ENCODE results near the gene WNT16.

Gene WNT16

DNA sequence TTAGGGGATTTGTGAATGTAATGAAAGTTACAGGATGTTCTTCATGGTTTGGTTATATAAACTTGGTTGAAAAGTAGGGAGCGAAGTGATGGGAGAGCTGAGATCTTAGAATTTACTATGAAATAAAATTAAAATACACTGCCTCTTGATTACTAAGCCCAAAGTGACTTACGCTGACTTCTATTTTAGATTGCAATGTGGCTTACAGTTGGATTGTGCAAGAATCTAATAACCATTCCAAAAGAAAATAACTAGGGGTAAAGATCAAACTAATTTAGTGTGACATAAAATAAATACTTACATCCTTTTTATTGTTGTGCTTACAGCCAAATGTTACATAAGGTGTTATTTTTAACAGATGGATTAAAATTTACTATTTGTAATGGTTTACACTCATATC lies 15.3 kb downstream of the WNT16 start:
- no peak for DNase-seq (ENCODE audit: low read depth)

DNA sequence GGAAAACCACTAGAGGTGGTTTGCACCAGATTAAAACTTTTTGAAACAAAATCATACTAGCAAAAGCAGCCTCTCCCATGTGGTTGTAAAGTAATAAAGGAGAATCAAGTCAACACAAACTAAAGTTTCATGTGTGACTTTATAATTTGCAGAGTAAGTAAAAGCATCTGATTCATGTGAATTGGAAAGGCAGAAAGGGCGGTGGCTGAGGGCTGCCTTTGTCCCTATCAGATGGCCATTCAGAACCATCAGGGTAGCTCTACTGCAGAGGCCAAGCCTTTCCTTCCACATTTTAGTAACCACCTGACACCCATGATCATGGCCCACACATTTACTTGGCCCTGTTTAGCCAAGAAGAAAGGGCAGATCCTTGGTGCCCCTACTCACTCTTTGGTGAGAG lies 15.7 kb downstream of the WNT16 start:
- DNase-seq (ENCODE audit: low read depth), result no peak

DNA sequence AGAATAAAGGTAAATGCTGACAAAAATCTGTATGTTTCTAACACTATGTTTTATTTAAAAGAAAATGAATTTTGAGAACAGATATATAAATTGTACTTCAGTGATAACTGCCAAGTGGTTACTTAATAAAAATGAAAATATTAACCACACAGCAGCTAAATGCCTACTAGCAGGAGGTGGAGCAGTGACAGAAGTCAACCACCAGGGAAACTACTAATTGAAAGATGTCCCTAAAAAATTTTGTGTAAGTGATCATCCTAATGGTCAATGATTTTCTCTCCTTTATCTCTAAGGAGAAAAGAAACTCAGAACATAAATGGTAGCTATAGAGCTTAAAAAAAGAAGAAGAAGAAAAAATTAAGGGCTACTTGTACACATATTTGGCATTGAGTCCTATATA lies 22.9 kb downstream of the WNT16 start:
- DNase-seq (ENCODE audit: low read depth), result no peak

DNA sequence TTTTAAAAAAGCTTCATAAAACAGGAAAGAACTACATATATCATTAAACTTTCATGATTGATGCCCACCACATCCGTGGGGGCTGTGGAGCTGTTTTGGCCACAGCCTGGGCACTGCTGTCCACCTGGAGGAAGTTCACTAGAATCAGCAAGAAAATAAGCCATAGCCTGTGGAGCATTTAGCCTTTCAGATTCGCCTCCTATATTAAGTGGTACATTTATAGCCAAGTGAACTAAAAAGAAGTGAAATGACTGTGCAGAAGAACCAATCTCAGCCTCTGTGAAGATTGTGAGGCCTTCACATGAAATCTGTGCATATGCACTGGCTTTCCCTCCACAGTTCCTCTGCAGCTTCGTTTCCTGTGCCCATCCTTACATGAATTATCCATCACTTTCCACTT lies 23.5 kb downstream of the WNT16 start:
- DNase-seq (ENCODE audit: low read depth), result no peak

DNA sequence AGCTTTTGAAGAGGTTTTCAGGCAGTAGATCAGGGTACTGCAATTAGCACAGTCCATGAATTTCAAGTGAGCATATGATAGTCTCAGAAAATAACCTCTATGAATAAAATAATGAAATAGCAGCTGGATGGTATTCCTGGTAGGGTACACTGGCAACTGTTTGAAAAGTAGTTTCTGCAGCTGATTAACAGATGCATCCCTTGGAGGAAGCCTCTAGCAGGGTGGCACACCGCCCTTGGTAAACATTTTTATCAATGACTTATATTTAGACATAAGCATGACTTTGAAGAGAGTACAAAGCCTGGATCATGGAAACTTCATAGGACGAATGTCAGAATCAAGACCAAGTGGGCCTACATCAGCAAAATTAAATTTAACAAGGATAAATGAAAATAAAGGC lies 26.8 kb downstream of the WNT16 start:
- DNase-seq (ENCODE audit: low read depth), result no peak

DNA sequence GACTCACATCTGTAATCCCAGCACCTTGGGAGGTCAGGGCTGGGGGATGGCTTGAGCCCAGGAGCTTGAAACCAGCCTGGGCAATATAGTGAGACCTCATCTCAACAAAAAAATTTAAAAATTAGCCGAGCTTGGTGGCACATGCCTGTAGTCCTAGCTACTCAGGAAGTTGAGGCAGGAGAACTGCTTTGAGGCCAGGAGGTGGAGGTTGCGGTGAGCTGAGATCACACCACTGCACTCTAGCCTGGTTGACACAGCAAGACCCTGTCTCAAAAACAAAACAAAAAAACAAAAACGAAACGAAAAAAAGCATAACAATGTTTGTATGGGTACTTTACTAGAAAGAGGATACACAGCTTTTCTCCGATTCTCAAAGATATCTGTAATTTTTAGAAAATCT lies 31.8 kb downstream of the WNT16 start:
- no peak for DNase-seq (ENCODE audit: low read depth)

DNA sequence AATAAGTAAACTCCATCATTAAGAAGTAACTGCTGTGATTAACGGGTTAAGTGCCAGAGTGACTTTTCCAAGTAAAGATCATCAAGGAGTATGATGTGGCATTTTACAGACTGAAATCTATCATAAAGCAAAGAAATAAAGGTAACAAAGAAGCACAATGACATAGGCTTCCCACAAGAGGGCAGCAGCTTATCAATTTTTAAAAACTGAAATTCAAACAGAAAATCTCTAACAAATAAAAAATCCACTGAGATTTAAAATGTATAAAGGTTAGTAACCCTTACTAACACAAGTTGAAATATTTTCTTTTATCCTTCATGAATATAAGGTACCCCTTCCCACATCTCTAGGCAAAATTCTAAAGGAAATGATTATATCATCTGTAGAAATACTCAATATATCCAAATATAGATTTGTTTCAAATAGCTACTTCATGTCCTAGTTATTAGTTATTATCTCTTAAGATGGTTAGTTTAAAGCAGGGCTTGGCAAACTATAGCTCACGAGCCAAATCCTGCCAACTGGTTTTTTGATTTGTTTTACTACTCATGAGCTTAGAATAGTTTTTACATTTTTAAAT lies 38.1 kb downstream of the WNT16 start:
- DNase-seq (ENCODE audit: low read depth), result no peak

DNA sequence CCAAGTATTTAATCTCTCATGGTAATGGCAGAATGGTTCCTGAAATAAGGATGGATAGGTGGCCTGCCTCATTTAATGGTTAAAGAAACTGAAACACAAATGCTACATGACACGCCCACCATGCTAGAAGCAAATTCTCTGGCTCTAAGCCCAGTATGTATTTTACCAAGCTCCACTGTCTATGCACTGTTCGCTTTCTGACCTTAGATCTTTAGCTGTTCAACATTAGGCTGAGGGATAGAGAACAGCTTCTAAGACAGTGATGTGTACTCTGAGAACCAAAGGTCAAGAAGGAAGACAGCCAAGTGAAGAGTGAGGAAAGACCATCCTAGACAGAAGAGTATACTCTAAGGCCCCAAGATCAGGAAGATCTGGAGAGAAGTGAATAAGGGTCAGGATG lies 40.7 kb downstream of the WNT16 start:
- DNase-seq (ENCODE audit: low read depth), result no peak

DNA sequence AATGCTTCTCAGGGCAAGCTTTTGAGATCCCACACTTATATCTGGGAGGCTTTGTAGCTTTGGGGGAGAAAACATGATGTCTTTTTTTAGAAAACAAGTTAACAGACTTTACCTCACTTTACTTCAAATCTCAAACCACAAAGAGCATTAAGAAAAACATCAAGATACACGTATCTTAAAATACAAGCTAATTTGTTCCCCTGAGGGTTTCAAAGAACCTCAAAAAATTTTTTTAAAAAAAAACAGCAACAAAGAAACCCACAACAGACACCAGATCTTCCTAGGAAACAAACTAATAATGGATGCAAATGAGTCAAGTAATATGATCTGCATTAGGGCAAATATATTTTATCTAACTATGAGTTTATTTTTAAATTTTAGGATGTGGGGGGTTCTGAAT lies 42.6 kb downstream of the WNT16 start:
- no peak for DNase-seq (ENCODE audit: low read depth)

DNA sequence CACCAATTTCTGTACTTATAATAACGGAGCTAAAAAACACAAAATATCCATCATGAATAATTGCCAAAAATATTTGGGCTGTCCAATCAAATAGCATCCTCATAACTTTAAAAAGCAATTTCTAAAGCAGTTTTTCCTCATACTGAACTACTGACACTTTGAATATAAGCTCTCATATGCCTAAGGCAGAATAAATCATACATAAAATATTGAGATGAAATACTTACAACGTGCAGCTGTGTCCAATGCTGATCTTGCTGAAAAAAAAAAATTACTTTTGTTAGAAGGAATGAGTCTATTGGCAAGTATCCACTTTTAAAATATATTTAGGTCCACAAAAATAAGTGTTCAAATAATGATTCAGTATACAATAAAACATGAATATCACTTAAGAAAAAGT lies 43.1 kb downstream of the WNT16 start:
- no peak for DNase-seq (ENCODE audit: low read depth)

DNA sequence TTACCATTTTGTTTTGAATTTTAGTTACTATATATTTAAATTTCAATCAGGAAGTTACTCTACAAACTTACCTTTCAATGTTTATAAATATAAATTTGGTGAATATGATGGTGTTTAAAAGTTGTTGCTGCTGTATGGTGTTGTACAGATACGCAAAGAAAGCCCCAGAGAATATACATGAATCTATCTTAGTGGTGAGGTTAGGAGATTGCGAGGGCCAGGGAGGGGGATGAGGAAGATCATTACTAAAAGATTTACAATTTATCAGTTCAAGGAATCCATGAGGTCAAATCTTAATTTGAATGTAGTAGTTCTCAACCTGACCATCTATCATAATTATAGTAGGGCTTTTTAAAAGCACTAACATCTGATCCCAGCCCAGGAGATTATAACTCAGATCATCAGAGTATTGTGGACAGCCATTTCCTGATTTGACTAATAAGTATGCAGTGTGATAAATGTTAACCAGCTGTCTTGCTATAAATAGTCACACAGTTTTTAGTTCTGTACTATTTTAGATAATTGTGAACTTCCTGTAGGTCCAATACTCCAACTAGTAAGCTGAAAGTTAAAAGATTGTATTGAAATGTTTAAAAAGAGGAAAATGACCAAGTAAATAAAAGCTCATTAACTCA lies 43.7 kb downstream of the WNT16 start:
- DNase-seq (ENCODE audit: low read depth), result no peak

DNA sequence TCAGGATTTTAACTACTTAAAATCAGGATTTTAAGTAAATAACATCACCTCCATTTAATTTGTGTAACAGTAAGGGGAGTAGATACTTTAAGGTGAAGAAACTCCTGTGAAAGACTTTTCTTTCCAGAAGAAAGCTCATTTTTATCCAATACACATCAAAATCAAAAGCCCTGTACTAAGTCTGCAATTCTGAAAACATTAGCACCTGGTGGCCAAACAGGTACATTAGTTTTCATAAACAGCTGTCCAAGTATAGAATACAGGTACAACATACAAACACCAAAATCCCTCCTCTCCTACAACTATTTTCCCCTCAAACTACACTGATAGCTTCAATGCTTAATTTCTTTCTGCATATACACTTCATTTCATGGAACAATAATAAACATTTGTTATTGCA lies 44.4 kb downstream of the WNT16 start:
- DNase-seq (ENCODE audit: low read depth), result no peak

DNA sequence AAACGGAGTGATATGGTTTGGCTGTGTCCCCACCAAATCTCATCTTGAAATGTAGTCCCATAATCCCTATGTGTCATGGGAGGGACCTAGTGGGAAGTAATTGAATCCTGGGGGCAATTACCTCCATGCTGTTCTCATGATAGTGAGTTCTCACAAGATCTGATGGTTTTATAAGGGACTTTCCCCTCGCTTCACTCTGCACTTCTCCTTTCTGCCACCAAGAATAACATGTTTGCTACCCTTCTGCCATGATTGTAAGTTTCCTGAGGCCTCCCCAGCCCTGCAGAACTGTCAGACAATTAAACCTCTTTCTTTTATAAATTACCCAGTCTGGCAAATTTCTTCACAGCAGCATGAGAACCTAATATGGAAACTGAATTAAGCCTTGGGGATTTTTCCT lies 48.2 kb downstream of the WNT16 start:
- DNase-seq (ENCODE audit: low read depth), result no peak

DNA sequence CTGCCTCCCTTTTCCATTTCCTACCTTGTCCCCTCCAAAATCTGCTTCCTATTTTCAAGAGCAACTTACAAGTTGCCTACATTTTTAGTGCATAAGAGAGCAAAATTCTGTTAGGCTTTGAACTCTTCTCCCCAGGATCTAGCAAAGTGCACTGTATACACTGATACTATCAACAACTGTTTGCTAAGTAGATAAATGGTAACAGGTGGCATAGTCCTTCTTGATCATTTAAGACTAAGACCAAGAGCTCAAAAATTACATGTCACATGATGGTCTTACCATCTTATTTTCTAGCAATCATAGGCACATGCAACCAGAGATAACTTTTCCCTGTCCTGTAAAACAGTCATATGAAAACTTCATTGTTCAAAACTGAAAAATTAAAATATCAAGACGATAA lies 51.1 kb downstream of the WNT16 start:
- no peak for DNase-seq (ENCODE audit: low read depth)

DNA sequence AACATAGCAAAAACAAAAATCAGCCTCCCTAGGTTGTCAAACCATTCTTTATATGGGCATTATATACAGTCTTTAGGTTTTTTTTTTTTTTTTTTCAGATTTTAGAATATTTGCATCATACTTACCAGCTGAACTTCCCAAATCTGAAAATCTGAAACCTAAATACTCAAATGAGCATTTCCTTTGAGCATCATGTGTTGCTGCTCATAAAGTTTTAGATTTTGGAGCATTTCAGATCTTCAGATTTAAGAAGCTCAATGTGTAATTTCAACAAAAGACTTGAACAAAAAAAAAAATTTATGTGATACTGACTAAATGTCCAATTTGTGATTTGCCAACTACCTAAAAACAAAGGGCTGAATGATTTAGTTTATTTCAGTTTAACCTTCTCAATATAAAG lies 53.7 kb downstream of the WNT16 start:
- DNase-seq (ENCODE audit: low read depth), result no peak

DNA sequence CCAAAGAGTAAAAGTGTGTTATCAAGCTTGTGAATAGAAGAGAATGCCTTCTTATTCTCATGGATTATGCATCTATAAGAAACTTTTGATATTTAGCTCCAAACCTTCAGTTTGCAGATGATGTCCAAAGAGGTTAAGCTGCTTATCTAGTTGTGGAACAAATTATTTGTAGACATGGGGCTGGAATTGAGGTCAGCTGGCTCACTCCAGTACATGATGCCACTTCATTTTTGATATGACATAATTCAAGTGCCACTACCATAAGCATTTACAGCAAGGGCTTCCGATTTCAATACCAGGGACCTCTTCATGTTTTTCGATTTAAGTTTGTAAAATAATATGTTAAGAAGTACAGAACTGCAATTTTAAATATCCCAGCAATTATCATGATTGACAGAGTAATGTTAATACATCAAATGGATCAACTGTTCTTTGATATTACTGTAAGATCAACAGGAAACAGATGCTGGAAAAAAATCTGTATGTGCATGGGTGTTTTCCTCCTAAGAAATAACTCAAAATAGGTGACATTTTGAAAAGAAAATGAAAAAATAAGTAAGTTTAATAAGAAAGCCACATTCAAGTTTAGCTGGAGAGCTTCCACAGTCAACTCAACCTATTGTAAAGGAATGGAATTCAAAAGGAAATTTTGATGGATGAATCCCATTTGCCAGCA lies 54.6 kb downstream of the WNT16 start:
- no peak for DNase-seq (ENCODE audit: low read depth)

DNA sequence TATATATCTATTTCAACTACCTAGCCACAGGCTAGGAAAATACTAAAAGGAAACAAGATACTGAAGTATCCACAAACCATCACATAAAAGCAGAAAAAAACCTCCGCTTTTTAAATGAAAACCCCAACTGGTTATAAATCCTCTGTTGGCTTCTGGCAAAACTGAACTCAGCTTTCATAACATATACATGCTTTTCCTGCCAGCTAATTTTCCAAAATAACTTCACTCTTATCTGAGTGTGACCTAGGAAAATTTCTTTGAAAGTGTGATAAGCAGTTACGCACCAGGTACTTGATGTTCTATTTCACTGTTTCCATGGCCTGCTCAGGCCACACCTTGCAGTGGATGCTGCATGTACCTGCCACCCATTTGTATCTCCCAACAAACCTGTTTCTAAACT lies 55.5 kb downstream of the WNT16 start:
- no peak for DNase-seq (ENCODE audit: low read depth)

DNA sequence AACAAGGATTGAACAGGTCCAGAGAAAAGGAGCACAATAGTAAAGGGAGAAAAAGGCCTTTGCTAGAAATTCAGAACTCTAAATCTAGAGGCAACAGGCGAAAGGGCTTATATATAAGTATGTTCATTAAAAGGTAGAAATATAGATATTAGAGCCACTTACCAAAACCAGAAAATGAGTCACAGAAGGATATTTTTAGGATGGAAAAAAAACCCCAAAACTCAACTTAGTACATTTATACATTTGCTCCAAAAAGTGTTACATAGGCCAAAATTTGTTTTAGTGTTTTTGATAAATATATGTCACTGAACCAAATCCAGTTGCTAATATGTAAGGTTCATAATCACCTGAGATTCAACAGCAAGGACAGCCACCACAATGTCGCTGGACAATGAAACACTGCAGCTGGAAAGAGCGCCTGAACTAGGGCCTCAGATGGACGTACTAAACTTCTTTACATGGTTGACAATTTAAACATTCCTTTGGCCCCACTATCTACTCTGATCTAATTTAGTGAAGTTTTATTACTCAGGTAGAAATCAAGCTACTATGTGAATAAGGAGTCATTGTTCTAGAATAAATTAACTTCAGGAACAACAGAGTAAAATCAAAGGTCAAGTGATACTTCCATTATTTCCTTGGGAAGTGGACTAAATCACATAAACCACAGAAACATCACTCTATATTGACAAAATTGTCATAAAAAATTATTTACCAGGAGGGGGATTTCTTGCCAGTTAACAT lies 56.4 kb downstream of the WNT16 start:
- DNase-seq (ENCODE audit: low read depth), result no peak

DNA sequence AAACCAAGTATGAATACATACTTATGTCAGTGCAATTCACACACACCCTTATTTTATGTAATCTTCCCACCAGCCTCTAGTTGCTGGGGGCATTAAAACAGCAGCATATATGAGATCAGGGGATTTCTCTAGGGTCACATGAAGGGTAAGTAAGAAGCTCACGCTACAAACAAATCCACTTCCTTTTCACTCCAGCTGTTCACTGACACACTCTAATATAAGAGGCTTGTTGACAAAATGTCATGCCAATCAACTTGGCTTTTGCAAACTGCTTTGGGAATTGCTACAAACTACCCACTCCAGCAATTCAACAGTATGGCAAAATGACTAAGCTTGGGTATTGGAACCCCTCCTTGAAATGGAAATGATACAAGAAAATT lies 57.0 kb downstream of the WNT16 start:
- DNase-seq (ENCODE audit: low read depth), result no peak

DNA sequence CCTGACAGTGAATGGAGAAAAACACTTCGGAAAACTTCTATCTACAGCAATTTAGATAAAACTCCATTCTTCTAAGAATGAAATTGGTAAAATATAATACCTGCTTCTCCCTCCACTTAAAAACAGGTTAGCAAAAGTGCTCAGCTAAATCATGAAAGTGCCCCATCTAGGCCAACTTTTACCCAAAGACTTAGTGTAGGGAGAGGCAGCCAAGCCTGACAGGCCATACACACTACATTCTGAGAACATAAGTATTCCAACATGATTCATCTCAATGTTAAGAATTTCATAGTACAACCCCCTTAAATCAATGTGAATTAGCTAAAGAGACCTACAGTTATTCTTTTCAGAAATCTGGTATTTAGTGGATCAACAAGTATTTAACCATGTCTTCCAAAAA lies 60.1 kb downstream of the WNT16 start:
- no peak for DNase-seq (ENCODE audit: low read depth)

DNA sequence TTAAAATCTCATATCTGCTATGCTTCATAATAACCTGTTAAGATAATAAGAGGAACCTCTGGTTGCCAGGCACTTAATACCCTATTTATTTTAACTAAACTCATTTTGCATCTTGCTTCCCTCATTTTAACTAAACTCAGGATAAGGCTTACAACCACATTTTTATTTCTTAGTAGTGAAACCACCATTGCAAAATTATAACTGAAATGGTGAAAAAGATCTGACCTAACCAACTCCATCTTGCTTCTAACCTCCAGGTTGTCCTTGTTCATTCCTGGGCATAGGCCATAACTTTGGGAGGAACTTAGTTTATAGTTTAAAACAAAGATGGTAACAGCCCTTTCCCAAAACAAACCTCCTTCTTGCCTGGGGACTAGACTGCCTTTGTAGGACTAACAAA lies 61.3 kb downstream of the WNT16 start:
- no peak for DNase-seq (ENCODE audit: low read depth)

DNA sequence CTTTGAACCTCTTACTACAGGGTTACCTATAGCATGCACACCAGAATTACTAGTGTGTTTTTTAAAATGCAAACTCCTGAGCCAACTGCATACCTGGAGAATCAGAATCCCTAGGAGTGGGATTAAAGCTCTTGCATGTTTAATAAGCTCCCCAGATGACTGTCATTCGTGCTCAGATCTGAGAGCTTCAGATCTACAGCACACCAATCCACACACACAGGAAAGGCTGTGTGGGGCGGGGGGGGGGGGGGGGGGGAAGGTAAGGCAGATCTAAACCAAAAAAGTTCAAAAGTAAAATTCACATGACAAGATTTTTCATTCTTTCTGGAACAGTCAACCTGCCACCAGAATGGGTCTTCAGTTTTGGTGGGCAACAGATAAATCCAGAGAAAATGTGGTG lies 61.8 kb downstream of the WNT16 start:
- DNase-seq (ENCODE audit: low read depth), result no peak

Data from stimulated activated CD8-positive, alpha-beta memory T cell treated with anti-CD3 and anti-CD28 coated beads, Interleukin-12 subunit alpha, Interleukin-12 subunit beta, amount 100 ng/mL, for 1 hour (primary cell).